HepG2 (cell line): Measurements from ENCODE around the gene MEF2D.

Experiments used
- CAMTA2 ChIP-seq: sonication (generic); formaldehyde crosslinking; IDR thresholded peaks from 2 replicates; pipeline ENCODE4 v1.4.0; 2020; ENCODE audit warnings: mild to moderate bottlenecking, missing genetic modification reagents, borderline replicate concordance
- EHMT2 ChIP-seq: fragments of 200-600 bp; sonication (generic); IDR thresholded peaks from 2 replicates; pipeline ENCODE4 v1.7.0; 2017; ENCODE audit warnings: antibody characterized with exemption, low read depth, low read length, borderline replicate concordance
- GTF2F1 ChIP-seq: fragments of 150-350 bp; IDR thresholded peaks from 2 replicates; pipeline ENCODE4 v1.6.1; 2014; ENCODE audit warnings: low read length
- ZNF550 ChIP-seq: sonication (generic); formaldehyde crosslinking; IDR thresholded peaks from 2 replicates; pipeline ENCODE4 v1.4.0; 2020; ENCODE audit warnings: mild to moderate bottlenecking, missing genetic modification reagents, borderline replicate concordance
- TF ChIP-seq, protein P1 (sequence below): sonication (generic); formaldehyde crosslinking; IDR thresholded peaks from 2 replicates; pipeline ENCODE4 v1.5.0; 2020; ENCODE audit warnings: mild to moderate bottlenecking, missing genetic modification reagents, moderate library complexity

DNA sequence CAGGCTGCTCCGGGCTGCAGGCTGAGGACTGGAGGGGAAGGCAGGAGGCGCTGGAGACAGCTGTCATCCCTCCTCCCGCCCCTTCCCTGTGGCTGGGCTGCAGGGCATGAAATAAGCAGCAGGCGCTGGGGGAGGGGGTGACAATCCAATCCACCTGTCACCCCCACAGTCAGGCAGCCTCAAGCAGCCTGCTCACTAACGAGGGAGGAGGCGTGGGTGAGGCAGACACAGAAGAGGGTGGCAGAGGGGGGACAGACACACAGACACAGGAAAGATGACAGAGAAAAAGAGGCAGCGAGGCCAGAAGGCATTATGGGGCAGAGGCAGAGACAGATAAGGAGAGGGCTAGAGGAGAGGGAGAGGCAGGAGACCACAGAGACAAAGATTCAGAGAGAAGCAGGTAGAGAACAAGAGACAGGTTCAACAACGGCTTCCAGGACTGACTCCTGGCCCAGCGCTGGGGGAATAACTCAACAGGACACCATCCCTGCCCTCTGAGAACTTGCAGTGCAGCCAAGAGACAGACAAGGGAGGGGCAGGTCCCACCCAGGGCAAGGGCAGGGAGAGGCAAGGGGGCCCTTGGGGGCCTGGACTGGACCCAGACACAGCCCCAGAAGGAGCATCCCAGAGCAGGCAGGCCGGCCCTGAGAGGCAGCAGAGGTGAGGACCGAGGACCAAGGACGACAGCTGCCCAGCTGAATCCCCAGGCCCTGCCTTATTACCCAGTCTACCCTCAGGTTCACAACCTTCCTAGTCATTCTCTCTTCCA, 11.2 kb downstream of the MEF2D start:
- TF ChIP-seq, protein P1, sequence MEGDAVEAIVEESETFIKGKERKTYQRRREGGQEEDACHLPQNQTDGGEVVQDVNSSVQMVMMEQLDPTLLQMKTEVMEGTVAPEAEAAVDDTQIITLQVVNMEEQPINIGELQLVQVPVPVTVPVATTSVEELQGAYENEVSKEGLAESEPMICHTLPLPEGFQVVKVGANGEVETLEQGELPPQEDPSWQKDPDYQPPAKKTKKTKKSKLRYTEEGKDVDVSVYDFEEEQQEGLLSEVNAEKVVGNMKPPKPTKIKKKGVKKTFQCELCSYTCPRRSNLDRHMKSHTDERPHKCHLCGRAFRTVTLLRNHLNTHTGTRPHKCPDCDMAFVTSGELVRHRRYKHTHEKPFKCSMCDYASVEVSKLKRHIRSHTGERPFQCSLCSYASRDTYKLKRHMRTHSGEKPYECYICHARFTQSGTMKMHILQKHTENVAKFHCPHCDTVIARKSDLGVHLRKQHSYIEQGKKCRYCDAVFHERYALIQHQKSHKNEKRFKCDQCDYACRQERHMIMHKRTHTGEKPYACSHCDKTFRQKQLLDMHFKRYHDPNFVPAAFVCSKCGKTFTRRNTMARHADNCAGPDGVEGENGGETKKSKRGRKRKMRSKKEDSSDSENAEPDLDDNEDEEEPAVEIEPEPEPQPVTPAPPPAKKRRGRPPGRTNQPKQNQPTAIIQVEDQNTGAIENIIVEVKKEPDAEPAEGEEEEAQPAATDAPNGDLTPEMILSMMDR (CRISPR knock-in tag) = no peak
- TF ChIP-seq ZNF550 (CRISPR knock-in tag) (no peak), CAMTA2 (CRISPR knock-in tag) (no peak), GTF2F1 (no peak), EHMT2 (no peak)
